ENCODE measurements around the gene NCOA1.

The NCOA1 gene

GRCh38 chr2:24613154-24613814, 122.2 kb downstream of the NCOA1 start:
- TF ChIP-seq CSDC2 (CRISPR knock-in tag; IDR thresholded peaks at IDR 0.05) (no peak), GLIS3 (CRISPR knock-in tag; IDR thresholded peaks at IDR 0.05) (no peak), ZNF70 (CRISPR knock-in tag; IDR thresholded peaks at IDR 0.05) (no peak), ZFP30 (CRISPR knock-in tag; IDR thresholded peaks at IDR 0.05) (no peak), PATZ1 (CRISPR knock-in tag; IDR thresholded peaks at IDR 0.05; ENCODE audit: borderline replicate concordance) (no peak), ZC3H10 (CRISPR knock-in tag; IDR thresholded peaks at IDR 0.05) (no peak), SNAI2 (CRISPR knock-in tag; IDR thresholded peaks at IDR 0.05) (no peak), PPARA (CRISPR knock-in tag; IDR thresholded peaks at IDR 0.05; ENCODE audit: borderline replicate concordance) (no peak), TCF4 (CRISPR knock-in tag; IDR thresholded peaks at IDR 0.05; ENCODE audit: borderline replicate concordance) (no peak), CSRNP3 (CRISPR knock-in tag; IDR thresholded peaks at IDR 0.05) (no peak), OSR1 (CRISPR knock-in tag; IDR thresholded peaks at IDR 0.05) (no peak), BACH2 (CRISPR knock-in tag; IDR thresholded peaks at IDR 0.05; ENCODE audit: borderline replicate concordance) (no peak)
- ATAC-seq = peak; percentile 91

GRCh38 chr2:24616616-24617015, 125.6 kb downstream of the NCOA1 start:
- TF ChIP-seq PATZ1 (CRISPR knock-in tag; IDR thresholded peaks at IDR 0.05; ENCODE audit: borderline replicate concordance) (no peak), PPARA (CRISPR knock-in tag; IDR thresholded peaks at IDR 0.05; ENCODE audit: borderline replicate concordance) (no peak), ZFP30 (CRISPR knock-in tag; IDR thresholded peaks at IDR 0.05) (no peak), ZNF565 (CRISPR knock-in tag; conservative IDR thresholded peaks at IDR 0.05; ENCODE audit: low read depth) (no peak), ZFP3 (CRISPR knock-in tag; IDR thresholded peaks at IDR 0.05) (no peak), TSHZ2 (CRISPR knock-in tag; IDR thresholded peaks at IDR 0.05) (no peak), OSR1 (CRISPR knock-in tag; IDR thresholded peaks at IDR 0.05) (no peak), TCF4 (CRISPR knock-in tag; IDR thresholded peaks at IDR 0.05; ENCODE audit: borderline replicate concordance) (no peak), ZNF8 (CRISPR knock-in tag; IDR thresholded peaks at IDR 0.05) (no peak), TOX (CRISPR knock-in tag; IDR thresholded peaks at IDR 0.05; ENCODE audit: borderline replicate concordance) (no peak), ISL1 (CRISPR knock-in tag; IDR thresholded peaks at IDR 0.05) (no peak)
- no peak for ATAC-seq

DNA sequence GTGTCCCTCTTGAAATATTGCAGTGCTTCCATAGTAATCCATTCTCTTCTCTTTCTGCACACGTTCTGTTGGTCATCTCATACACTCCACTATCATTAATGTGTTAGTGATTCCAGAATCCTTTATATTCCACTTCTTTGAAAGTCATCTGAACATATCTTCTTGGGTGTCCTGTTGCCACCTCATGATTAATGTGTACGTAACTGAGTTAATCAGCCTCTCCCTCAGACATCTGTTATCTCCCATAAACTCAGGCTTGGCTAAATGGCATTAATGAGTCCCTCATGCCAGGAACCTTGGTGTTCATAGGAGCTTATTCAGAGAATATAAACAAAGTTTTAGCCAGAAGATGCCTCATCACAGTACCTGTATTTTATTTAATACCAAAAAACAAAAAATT, 126.4 kb downstream of the NCOA1 start:
- TF ChIP-seq CREB5 (CRISPR knock-in tag; IDR thresholded peaks at IDR 0.05; ENCODE audit: low read depth) (no peak), RARB (CRISPR knock-in tag; IDR thresholded peaks at IDR 0.05) (no peak), ISL1 (CRISPR knock-in tag; IDR thresholded peaks at IDR 0.05) (no peak), ESRRG (CRISPR knock-in tag; IDR thresholded peaks at IDR 0.05) (no peak), GLIS3 (CRISPR knock-in tag; IDR thresholded peaks at IDR 0.05) (no peak), OSR1 (CRISPR knock-in tag; IDR thresholded peaks at IDR 0.05) (no peak), CSDC2 (CRISPR knock-in tag; IDR thresholded peaks at IDR 0.05) (no peak), ARNTL (CRISPR knock-in tag; IDR thresholded peaks at IDR 0.05; ENCODE audit: borderline replicate concordance, low read depth) (no peak), ZNF70 (CRISPR knock-in tag; IDR thresholded peaks at IDR 0.05) (no peak), BACH2 (CRISPR knock-in tag; IDR thresholded peaks at IDR 0.05; ENCODE audit: borderline replicate concordance) (no peak), ZNF8 (CRISPR knock-in tag; IDR thresholded peaks at IDR 0.05) (no peak), PPARA (CRISPR knock-in tag; IDR thresholded peaks at IDR 0.05; ENCODE audit: borderline replicate concordance) (no peak), TOX (CRISPR knock-in tag; IDR thresholded peaks at IDR 0.05; ENCODE audit: borderline replicate concordance) (no peak), CSRNP3 (CRISPR knock-in tag; IDR thresholded peaks at IDR 0.05) (no peak), ZFP3 (CRISPR knock-in tag; IDR thresholded peaks at IDR 0.05) (no peak)
- TF ChIP-seq, protein P1, sequence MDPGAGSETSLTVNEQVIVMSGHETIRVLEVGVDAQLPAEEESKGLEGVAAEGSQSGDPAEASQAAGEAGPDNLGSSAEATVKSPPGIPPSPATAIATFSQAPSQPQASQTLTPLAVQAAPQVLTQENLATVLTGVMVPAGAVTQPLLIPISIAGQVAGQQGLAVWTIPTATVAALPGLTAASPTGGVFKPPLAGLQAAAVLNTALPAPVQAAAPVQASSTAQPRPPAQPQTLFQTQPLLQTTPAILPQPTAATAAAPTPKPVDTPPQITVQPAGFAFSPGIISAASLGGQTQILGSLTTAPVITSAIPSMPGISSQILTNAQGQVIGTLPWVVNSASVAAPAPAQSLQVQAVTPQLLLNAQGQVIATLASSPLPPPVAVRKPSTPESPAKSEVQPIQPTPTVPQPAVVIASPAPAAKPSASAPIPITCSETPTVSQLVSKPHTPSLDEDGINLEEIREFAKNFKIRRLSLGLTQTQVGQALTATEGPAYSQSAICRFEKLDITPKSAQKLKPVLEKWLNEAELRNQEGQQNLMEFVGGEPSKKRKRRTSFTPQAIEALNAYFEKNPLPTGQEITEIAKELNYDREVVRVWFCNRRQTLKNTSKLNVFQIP (CRISPR knock-in tag; IDR thresholded peaks at IDR 0.05; ENCODE audit: borderline replicate concordance, low read depth) = no peak
- no peak for ATAC-seq

All from SK-N-SH treated with all-trans-retinoic acid at 6 μM for 48 hours (cell line).